ENCODE data around the gene AP3M1. TPM values are rescaled to one million over a fixed set of nuclear protein-coding genes. Genes with fewer than 3 reads are reported as not detected.

Gene AP3M1
- total and polyA plus RNA-seq, 8 donors, result 37.5 to 56.4 (median 53.8) TPM

DNA sequence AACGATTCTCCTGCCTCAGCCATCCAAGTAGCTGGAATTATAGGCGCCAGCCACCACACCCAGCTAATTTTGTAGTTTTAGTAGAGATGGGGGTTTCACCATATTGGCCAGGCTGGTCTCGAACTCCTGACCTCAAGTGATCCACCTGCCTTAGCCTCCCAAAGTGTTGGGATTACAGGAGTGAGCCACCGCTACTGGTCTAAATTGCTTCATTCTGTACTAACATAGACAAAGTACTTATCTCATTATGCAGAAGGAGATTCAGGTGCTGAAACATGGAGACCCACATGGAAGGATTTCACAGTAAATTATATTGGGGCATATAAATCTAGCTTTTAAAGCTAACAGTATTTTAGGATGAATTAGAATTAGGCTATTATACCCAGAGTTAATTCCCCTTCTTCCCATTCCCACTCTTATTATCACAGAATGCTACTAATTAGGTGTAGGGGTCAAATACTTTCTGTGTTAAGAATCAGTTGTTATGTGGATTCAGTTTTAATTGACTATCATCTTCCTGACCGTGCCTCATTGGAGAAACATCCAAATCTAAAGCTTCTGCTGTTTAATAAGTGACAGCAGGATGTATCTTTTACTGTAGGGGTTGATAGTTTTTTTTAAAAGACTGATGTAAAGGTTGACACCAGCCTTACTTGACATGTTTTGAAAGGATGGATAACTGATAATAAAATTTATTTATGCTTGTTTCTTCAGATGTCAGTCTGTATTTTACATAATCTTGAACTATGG, 27.6 kb upstream of the AP3M1 start:
- no peak for DNase-seq
- Histone ChIP-seq H3K36me3 (no peaks in the 10 kb centered on the region), H3K27me3 (no peaks in the 10 kb centered on the region), H3K4me3 (peak overlapping the region in 1 of 2 donors; percentile 75), H3K27ac (no peak overlapping the region), H3K4me1 (peaks cover 5 to 35% of the 10 kb centered on the region in 2 donors), H3K9me3 (no peaks in the 10 kb centered on the region)
- ATAC-seq, result no peak
- no peak for TF ChIP-seq CTCF (IDR thresholded peaks at IDR 0.05)
- intact Hi-C loops (cut with DNase I), result no loop called here

- TF ChIP-seq CTCF (IDR thresholded peaks at IDR 0.05), result no peak
- DNase-seq, result peak in 3 of 4 donors; percentile 34 to 83 (median 39)
Observed at GRCh38 chr10:74177140-74177677, 26.6 kb upstream of the AP3M1 start.

DNA sequence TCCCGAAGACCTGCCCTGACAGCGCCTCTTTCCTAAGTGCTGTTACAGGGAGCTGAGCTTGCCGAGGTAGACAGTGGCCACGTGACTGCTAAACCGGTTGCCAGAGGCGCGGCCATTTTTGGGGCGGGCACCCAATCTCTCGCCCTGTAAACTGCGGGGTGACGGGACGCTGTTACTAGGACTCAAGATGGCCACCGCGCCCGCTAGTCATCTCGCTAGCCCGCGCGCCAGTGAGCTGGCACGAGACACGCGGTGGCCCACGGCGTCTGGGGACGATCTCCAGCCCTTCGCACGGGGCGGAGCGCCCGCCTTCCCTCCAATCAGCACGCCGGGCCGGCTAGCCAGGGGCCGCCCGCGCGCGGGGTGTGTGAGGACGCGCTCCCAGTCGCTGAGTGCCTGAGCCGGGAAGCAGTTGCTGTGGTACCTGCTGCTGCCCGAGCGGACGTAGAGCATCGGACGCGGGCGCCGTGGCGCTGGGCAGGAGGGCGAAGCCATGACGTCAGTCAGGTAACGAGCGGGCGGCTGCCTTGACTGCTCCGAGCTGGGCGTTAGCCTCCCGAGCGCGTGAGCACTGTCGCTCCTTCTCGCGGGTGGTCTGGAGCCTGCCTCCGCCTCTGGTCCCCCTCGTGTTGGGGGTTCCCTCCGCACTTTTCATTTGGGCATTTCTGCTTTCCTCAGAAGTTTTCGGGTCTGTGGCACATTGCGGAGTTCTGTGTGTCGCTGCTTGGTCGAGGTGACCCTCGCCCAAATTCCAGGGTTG, 25.9 kb upstream of the AP3M1 start:
- Histone ChIP-seq H3K27ac (peak overlapping the region; percentile 88 to 95), H3K36me3 (no peaks in the 10 kb centered on the region), H3K9me3 (no peaks in the 10 kb centered on the region), H3K4me3 (peak overlapping the region; percentile 75 to 89), H3K27me3 (no peaks in the 10 kb centered on the region), H3K4me1 (peaks cover 5 to 35% of the 10 kb centered on the region in 2 donors)
- intact Hi-C loops (cut with DNase I), result no loop called here
- TF ChIP-seq CTCF (IDR thresholded peaks at IDR 0.05), result no peak
- DNase-seq, result peak; percentile 88 to 99 (median 96)
- ATAC-seq, result peak; percentile 97

More at GRCh38 chr10:74177140-74177677, 26.6 kb upstream of the AP3M1 start:
- Histone ChIP-seq H3K4me3 (peak overlapping the region; percentile 75 to 89), H3K36me3 (no peaks in the 10 kb centered on the region), H3K27me3 (no peaks in the 10 kb centered on the region), H3K27ac (peak overlapping the region; percentile 88 to 95), H3K9me3 (no peaks in the 10 kb centered on the region), H3K4me1 (peaks cover 5 to 35% of the 10 kb centered on the region in 2 donors)
- intact Hi-C loops (cut with DNase I), result no loop called here
- ATAC-seq, result peak; percentile 52

GRCh38 chr10:74175510-74176379, 25.1 kb upstream of the AP3M1 start:
- Histone ChIP-seq H3K4me1 (peaks cover 5 to 35% of the 10 kb centered on the region in 2 donors), H3K27me3 (no peaks in the 10 kb centered on the region), H3K36me3 (no peaks in the 10 kb centered on the region), H3K27ac (peak overlapping the region; percentile 88 to 95), H3K9me3 (no peaks in the 10 kb centered on the region), H3K4me3 (peak overlapping the region; percentile 75 to 89)
- TF ChIP-seq CTCF (IDR thresholded peaks at IDR 0.05), result no peak
- intact Hi-C loops (cut with DNase I), result no loop called here
- ATAC-seq, result no peak
- DNase-seq, result no peak
